ENCODE measurements around the gene BARHL2.

The BARHL2 gene

DNA sequence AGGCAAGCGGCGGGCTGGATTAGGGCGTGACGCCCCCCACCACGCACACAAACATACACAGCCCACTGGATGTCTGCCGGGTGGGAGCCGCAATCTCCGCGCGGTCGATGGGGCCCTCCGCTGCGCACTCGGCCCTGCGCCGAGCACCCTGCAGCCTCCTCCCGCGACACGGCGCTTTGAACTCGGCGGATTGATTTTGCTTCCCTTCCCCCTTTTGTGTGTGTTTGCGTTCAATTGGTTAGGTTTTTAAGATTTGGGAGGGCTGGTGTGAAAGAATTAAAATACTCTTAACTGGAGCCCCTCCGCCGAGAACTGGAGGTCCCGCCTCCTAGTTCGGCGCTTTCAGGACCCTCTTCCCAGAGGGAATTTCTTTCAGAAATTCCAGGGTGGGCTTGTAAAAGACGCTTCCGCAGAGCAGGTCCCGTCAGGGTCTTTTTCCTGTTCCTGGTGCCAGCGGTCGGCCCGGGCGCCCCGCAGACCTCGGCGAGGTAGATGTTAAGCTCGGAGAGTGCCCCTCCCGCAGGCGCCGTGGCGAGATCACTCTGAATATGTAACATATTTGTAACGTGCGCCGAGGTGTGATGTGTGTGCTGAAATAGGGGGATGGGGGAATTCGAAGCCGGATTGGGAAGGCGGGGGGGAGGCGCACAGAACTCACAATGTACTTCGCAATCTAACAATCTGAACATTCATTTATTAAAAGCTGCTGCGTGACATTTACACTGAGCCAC, 8.0 kb upstream of the BARHL2 start (continued):
- no peak for TF ChIP-seq ZSCAN30 (tag by site-specific recombination; IDR thresholded peaks at IDR 0.05)
- TF ChIP-seq ZNF707 (tag by site-specific recombination; IDR thresholded peaks at IDR 0.05): no peak
- TF ChIP-seq ZNF274 (IDR thresholded peaks at IDR 0.05; ENCODE audit: low read length): no peak
- no peak for TF ChIP-seq ZNF274 (tag by site-specific recombination; IDR thresholded peaks at IDR 0.05; ENCODE audit: borderline replicate concordance)
- TF ChIP-seq GFI1B (tag by site-specific recombination; IDR thresholded peaks at IDR 0.05): no peak
- TF ChIP-seq ZNF664 (tag by site-specific recombination; IDR thresholded peaks at IDR 0.05): no peak

DNA sequence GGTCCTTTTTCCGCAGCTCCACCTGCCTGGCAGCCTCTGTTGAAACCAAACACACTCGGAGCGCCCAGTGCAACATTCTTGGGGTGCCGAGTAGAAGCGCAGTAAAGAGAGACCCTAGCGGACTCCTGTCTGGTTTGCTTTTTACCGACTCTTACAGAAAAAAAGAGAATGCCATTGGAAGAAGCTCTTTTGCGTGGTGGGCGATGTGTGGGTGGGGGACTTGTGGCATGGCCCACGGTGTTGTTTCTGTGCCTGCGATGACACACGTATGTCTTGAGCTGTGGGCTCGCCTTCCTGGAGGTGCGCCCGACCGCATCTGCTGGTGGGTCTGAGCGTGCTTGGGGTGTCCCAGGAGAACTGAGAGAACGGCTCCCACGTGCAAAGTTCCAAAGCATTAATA, 7.3 kb upstream of the BARHL2 start:
- H3K27ac ChIP-seq (ENCODE audit: extremely low read depth, low read depth, low read length): no peak overlapping the region
- ChIA-PET POLR2A (no interaction called here), CTCF (no interaction called here)
- H3K9me3 ChIP-seq (ENCODE audit: control insufficient read depth, insufficient read depth, low read depth, low read length): no peaks in the 10 kb centered on the region
- H3K36me3 ChIP-seq (ENCODE audit: control insufficient read depth in 2 of 2, insufficient read depth in 1 of 2, low read length in 2 of 2): no peaks in the 10 kb centered on the region
- no peak overlapping the region for H3K4me3 ChIP-seq (ENCODE audit: low read depth, low read length)
- TF ChIP-seq PRDM1 (tag by site-specific recombination; IDR thresholded peaks at IDR 0.05): no peak
- no peak for TF ChIP-seq SP3 (tag by site-specific recombination; IDR thresholded peaks at IDR 0.05)
- TF ChIP-seq, protein P1, sequence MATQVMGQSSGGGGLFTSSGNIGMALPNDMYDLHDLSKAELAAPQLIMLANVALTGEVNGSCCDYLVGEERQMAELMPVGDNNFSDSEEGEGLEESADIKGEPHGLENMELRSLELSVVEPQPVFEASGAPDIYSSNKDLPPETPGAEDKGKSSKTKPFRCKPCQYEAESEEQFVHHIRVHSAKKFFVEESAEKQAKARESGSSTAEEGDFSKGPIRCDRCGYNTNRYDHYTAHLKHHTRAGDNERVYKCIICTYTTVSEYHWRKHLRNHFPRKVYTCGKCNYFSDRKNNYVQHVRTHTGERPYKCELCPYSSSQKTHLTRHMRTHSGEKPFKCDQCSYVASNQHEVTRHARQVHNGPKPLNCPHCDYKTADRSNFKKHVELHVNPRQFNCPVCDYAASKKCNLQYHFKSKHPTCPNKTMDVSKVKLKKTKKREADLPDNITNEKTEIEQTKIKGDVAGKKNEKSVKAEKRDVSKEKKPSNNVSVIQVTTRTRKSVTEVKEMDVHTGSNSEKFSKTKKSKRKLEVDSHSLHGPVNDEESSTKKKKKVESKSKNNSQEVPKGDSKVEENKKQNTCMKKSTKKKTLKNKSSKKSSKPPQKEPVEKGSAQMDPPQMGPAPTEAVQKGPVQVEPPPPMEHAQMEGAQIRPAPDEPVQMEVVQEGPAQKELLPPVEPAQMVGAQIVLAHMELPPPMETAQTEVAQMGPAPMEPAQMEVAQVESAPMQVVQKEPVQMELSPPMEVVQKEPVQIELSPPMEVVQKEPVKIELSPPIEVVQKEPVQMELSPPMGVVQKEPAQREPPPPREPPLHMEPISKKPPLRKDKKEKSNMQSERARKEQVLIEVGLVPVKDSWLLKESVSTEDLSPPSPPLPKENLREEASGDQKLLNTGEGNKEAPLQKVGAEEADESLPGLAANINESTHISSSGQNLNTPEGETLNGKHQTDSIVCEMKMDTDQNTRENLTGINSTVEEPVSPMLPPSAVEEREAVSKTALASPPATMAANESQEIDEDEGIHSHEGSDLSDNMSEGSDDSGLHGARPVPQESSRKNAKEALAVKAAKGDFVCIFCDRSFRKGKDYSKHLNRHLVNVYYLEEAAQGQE (tag by site-specific recombination; IDR thresholded peaks at IDR 0.05): no peak
- no peak for TF ChIP-seq ZNF660 (tag by site-specific recombination; IDR thresholded peaks at IDR 0.05)
- TF ChIP-seq, protein P2, sequence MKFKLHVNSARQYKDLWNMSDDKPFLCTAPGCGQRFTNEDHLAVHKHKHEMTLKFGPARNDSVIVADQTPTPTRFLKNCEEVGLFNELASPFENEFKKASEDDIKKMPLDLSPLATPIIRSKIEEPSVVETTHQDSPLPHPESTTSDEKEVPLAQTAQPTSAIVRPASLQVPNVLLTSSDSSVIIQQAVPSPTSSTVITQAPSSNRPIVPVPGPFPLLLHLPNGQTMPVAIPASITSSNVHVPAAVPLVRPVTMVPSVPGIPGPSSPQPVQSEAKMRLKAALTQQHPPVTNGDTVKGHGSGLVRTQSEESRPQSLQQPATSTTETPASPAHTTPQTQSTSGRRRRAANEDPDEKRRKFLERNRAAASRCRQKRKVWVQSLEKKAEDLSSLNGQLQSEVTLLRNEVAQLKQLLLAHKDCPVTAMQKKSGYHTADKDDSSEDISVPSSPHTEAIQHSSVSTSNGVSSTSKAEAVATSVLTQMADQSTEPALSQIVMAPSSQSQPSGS (tag by site-specific recombination; IDR thresholded peaks at IDR 0.05; ENCODE audit: low read depth): no peak
- no peak for TF ChIP-seq SALL2 (tag by site-specific recombination; IDR thresholded peaks at IDR 0.05; ENCODE audit: borderline replicate concordance)
- TF ChIP-seq, protein P3, sequence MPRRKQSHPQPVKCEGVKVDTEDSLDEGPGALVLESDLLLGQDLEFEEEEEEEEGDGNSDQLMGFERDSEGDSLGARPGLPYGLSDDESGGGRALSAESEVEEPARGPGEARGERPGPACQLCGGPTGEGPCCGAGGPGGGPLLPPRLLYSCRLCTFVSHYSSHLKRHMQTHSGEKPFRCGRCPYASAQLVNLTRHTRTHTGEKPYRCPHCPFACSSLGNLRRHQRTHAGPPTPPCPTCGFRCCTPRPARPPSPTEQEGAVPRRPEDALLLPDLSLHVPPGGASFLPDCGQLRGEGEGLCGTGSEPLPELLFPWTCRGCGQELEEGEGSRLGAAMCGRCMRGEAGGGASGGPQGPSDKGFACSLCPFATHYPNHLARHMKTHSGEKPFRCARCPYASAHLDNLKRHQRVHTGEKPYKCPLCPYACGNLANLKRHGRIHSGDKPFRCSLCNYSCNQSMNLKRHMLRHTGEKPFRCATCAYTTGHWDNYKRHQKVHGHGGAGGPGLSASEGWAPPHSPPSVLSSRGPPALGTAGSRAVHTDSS (tag by site-specific recombination; IDR thresholded peaks at IDR 0.05): no peak
- TF ChIP-seq, protein P4, sequence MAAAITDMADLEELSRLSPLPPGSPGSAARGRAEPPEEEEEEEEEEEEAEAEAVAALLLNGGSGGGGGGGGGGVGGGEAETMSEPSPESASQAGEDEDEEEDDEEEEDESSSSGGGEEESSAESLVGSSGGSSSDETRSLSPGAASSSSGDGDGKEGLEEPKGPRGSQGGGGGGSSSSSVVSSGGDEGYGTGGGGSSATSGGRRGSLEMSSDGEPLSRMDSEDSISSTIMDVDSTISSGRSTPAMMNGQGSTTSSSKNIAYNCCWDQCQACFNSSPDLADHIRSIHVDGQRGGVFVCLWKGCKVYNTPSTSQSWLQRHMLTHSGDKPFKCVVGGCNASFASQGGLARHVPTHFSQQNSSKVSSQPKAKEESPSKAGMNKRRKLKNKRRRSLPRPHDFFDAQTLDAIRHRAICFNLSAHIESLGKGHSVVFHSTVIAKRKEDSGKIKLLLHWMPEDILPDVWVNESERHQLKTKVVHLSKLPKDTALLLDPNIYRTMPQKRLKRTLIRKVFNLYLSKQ (tag by site-specific recombination; IDR thresholded peaks at IDR 0.05; ENCODE audit: borderline replicate concordance): no peak
- TF ChIP-seq ZNF274 (IDR thresholded peaks at IDR 0.05; ENCODE audit: low read length): no peak
- no peak for TF ChIP-seq ZNF274 (tag by site-specific recombination; IDR thresholded peaks at IDR 0.05; ENCODE audit: borderline replicate concordance)
- no peak for TF ChIP-seq ZBTB20 (tag by site-specific recombination; IDR thresholded peaks at IDR 0.05)
- H3K4me1 ChIP-seq (ENCODE audit: control insufficient read depth, insufficient read depth, low read length): no peaks in the 10 kb centered on the region

Data from HEK293 (cell line).